IMR-90 (cell line): ENCODE results near the gene RARB.

Experiments
- MAFK ChIP-seq: IDR thresholded peaks from 2 replicates; pipeline ENCODE4 v1.6.1; 2012; ENCODE audit warnings: low read depth, low read length, improper control_type of control experiment
- NFE2L2 ChIP-seq: fragments of 150-350 bp; IDR thresholded peaks from 2 replicates; pipeline ENCODE4 v1.6.1; 2016; ENCODE audit warnings: low read depth, mild to moderate bottlenecking, low read length
- POLR2A ChIP-seq: IDR thresholded peaks from 2 replicates; pipeline ENCODE4 v1.6.1; 2012; ENCODE audit warnings: mild to moderate bottlenecking, low read depth, low read length
- RCOR1 ChIP-seq: IDR thresholded peaks from 2 replicates; pipeline ENCODE4 v1.6.1; 2012; ENCODE audit warnings: mild to moderate bottlenecking, low read length, improper control_type of control experiment; ENCODE audit not compliant: insufficient replicate concordance
- SMC3 ChIP-seq: fragments of 150-350 bp; IDR thresholded peaks from 2 replicates; pipeline ENCODE4 v1.6.1; 2016; ENCODE audit warnings: low read depth, mild to moderate bottlenecking, antibody characterized with exemption, low read length, moderate library complexity
- TF ChIP-seq, protein P1 (sequence below): conservative IDR thresholded peaks from 2 replicates; pipeline ENCODE4 v1.5.1; 2012; ENCODE audit warnings: mild to moderate bottlenecking, low read depth, low read length, improper control_type of control experiment
- TF ChIP-seq, protein P2 (sequence below): fragments of 150-350 bp; IDR thresholded peaks from 2 replicates; pipeline ENCODE4 v1.6.1; 2016; ENCODE audit warnings: low read depth, mild to moderate bottlenecking, low read length, moderate library complexity, borderline replicate concordance

DNA sequence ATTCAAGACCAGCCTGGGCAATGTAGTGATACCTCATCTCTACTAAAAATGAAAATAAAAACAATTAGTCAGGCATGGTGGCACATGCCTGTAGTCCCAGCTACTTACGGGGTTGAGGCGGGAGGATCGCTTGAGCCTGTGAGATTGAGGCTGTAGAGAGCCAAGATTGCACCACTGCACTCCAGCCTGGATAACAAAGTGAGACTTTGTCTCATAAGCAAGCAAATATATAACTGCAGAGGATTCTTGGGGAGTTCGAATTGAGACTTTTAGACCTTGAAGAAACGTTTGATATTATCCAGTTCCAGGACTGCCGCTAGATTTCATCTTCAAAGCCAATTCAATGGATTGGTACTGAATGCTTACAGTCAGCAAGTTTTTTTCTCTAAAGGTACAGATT lies 11.9 kb upstream of the RARB start:
- TF ChIP-seq NFE2L2 (no peak), RCOR1 (no peak), SMC3 (no peak), POLR2A (no peak), MAFK (no peak)
- TF ChIP-seq, protein P1, sequence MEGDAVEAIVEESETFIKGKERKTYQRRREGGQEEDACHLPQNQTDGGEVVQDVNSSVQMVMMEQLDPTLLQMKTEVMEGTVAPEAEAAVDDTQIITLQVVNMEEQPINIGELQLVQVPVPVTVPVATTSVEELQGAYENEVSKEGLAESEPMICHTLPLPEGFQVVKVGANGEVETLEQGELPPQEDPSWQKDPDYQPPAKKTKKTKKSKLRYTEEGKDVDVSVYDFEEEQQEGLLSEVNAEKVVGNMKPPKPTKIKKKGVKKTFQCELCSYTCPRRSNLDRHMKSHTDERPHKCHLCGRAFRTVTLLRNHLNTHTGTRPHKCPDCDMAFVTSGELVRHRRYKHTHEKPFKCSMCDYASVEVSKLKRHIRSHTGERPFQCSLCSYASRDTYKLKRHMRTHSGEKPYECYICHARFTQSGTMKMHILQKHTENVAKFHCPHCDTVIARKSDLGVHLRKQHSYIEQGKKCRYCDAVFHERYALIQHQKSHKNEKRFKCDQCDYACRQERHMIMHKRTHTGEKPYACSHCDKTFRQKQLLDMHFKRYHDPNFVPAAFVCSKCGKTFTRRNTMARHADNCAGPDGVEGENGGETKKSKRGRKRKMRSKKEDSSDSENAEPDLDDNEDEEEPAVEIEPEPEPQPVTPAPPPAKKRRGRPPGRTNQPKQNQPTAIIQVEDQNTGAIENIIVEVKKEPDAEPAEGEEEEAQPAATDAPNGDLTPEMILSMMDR, result no peak
- TF ChIP-seq, protein P2, sequence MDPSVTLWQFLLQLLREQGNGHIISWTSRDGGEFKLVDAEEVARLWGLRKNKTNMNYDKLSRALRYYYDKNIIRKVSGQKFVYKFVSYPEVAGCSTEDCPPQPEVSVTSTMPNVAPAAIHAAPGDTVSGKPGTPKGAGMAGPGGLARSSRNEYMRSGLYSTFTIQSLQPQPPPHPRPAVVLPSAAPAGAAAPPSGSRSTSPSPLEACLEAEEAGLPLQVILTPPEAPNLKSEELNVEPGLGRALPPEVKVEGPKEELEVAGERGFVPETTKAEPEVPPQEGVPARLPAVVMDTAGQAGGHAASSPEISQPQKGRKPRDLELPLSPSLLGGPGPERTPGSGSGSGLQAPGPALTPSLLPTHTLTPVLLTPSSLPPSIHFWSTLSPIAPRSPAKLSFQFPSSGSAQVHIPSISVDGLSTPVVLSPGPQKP, result no peak
